ENCODE results near the gene BHLHA15. TPM values are rescaled to one million over a fixed set of nuclear protein-coding genes. Genes with fewer than 3 reads are reported as not detected.

The BHLHA15 gene
- total RNA-seq, 2 experiments from 2014 or later: not detected

DNA sequence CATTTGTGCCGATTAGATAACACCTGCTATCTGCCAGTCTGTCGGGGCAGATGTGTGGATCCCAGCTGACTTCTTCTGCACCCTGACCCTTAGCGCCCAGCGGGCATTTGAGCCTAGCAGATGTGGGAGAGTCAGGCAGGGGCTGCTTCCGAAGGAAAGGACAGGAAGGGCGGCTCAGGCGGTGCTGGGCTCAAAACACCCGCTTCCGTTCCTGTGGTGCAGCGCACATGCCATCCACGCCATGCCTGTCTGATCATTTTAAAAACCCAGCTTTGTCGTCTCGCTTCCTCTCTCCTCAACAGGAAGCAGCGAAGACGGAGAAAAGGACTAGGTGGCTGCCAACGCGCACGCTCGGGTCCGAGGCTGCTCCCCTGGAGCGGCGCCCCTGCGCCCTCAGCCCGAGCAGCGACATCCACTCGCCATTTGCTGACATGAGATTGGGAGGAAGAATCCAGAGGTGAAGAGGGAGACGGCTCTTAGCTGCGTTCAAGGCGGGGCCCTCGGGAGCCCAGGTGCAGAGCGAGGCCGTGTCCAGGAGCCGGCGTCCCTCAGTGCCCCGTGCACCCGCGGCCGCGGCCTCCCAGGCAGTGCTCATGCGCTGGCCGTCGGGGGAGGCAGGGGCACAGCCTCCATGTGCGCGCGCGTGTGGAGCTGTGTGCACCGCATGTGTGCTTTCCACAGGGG, 5.9 kb upstream of the BHLHA15 start:
- H3K36me3 ChIP-seq (ENCODE audit: insufficient read depth, low read length): peaks cover 31% of the 10 kb centered on the region
- Mint-ChIP-seq H3K9me3 (no peaks in the 10 kb centered on the region), H3K4me3 (no peak overlapping the region), H3K4me1 (ENCODE audit: low read depth) (peaks cover 54% of the 10 kb centered on the region), H3K36me3 (ENCODE audit: low read depth) (peaks cover 49% of the 10 kb centered on the region), H3K27me3 (no peaks in the 10 kb centered on the region), H3K27ac (no peak overlapping the region)
- H3K4me3 ChIP-seq (ENCODE audit: low read length): no peak overlapping the region
- H3K4me1 ChIP-seq (ENCODE audit: insufficient read depth, low read length): peaks cover 36% of the 10 kb centered on the region
- no peak overlapping the region for H3K27ac ChIP-seq (ENCODE audit: low read depth in 1 of 2, low read length in 2 of 2)
- TF ChIP-seq CTCF (IDR thresholded peaks at IDR 0.05): no peak
- intact Hi-C loops (cut with DNase I, micrococcal nuclease): no loop called here
- ATAC-seq (ENCODE audit: poor library complexity) (no peak), DNase-seq (no peak)
- CTCF ChIA-PET: no interaction called here
- H3K27me3 ChIP-seq (ENCODE audit: control insufficient read depth in 1 of 2, insufficient read depth in 2 of 2, low read length in 2 of 2): no peaks in the 10 kb centered on the region
- POLR2A ChIA-PET: interaction anchor here (4.6 kb wide), 1 partner anchor 46 kb away, joined by 62 read pairs; the partner anchor contains the start of gene TECPR1
- no peaks in the 10 kb centered on the region for H3K9me3 ChIP-seq (ENCODE audit: control insufficient read depth in 1 of 2, insufficient read depth in 1 of 2, low read length in 2 of 2)

- no peak for ATAC-seq (ENCODE audit: poor library complexity)
- POLR2A ChIA-PET: interaction anchor here (0.5 to 4.6 kb wide), 2 partner anchors 44 to 679 kb away, joined by 3 to 62 read pairs; partner anchors contain the start of gene TECPR1
- H3K27me3 Mint-ChIP-seq: no peaks in the 10 kb centered on the region
These were observed 4.5 kb upstream of the BHLHA15 start for GRCh38 chr7:98206451-98207330.

More at GRCh38 chr7:98206451-98207330, 4.5 kb upstream of the BHLHA15 start:
- Mint-ChIP-seq H3K4me3 (no peak overlapping the region), H3K4me1 (ENCODE audit: low read depth) (peaks cover 42% of the 10 kb centered on the region), H3K36me3 (ENCODE audit: low read depth) (peaks cover 46% of the 10 kb centered on the region), H3K27ac (no peak overlapping the region), H3K9me3 (no peaks in the 10 kb centered on the region)
- H3K27ac ChIP-seq (ENCODE audit: low read depth in 1 of 2, low read length in 2 of 2): no peak overlapping the region
- TF ChIP-seq CTCF (IDR thresholded peaks at IDR 0.05): no peak
- peaks cover 31% of the 10 kb centered on the region for H3K36me3 ChIP-seq (ENCODE audit: insufficient read depth, low read length)
- CTCF ChIA-PET: no interaction called here
- DNase-seq: no peak
- H3K9me3 ChIP-seq (ENCODE audit: control insufficient read depth in 1 of 2, insufficient read depth in 1 of 2, low read length in 2 of 2): no peaks in the 10 kb centered on the region
- intact Hi-C loops (cut with DNase I, micrococcal nuclease): no loop called here
- peaks cover 38% of the 10 kb centered on the region for H3K4me1 ChIP-seq (ENCODE audit: insufficient read depth, low read length)
- no peak overlapping the region for H3K4me3 ChIP-seq (ENCODE audit: low read length)
- H3K27me3 ChIP-seq (ENCODE audit: control insufficient read depth in 1 of 2, insufficient read depth in 2 of 2, low read length in 2 of 2): no peaks in the 10 kb centered on the region
